ENCODE data around the gene MYO16.

DNA sequence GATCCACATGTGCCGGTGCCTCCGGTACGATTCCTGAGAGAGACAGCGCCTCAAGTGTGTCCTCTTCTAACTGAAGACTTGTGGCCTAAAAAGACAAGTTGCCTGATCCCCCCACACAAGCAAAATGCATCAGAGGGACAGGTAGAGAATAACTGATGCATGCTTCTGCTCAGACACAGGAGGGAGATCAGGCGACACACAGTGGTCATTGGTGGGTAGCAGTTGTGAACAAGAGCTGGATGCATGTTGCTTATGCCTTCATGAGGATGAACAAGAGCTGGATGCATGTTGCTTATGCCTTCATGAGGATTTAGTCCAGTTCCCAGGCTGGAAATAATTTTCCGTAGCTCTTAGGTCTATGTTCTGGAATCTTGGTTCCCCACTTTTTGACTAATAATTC lies 505.6 kb downstream of the MYO16 start:
- TF ChIP-seq GATA2 (IDR thresholded peaks at IDR 0.05; ENCODE audit: low read depth, low read length) (no peak), GATA3 (IDR thresholded peaks at IDR 0.05; ENCODE audit: low read depth, low read length) (no peak)
